ENCODE results near the gene NR2F1.

NR2F1 gene

GRCh38 chr5:93578813-93579691, 4.0 kb upstream of the NR2F1 start:
- DNase-seq, result peak in 2 of 3 donors; percentile 32 to 39
- ChIA-PET CTCF (interaction anchor here (0.8 to 5.8 kb wide), 6 partner anchors 15 to 337 kb away, joined by 3 to 26 read pairs (median 6); no protein-coding TSS in a partner anchor), POLR2A (no interaction called here)
- H3K4me1 ChIP-seq (ENCODE audit: control extremely low read depth in 1 of 4, control insufficient read depth in 4 of 4, insufficient read depth in 4 of 4, low read length in 3 of 4), result peaks cover 0 to 35% (median 31%) of the 10 kb centered on the region in 4 experiments
- WGBS (ENCODE audit: insufficient coverage), result 1% methylated on average over 28 of the region's 49 CpGs
- H3K27me3 ChIP-seq (replicated peaks in 2 of 5; ENCODE audit: control insufficient read depth in 4 of 5, insufficient read depth in 5 of 5, low read length in 4 of 5), result peaks cover 42 to 98% (median 59%) of the 10 kb centered on the region in 5 experiments
- H3K4me3 ChIP-seq (ENCODE audit: control insufficient read depth in 1 of 7, extremely low read depth in 1 of 7, insufficient read depth in 4 of 7, low read depth in 2 of 7, low read length in 6 of 7), result peak overlapping the region in 3 of 7 experiments; percentile 19 to 56 (median 49)
- H3K9me3 ChIP-seq (ENCODE audit: control extremely low read depth in 1 of 5, control insufficient read depth in 4 of 5, insufficient read depth in 2 of 5, low read depth in 1 of 5, low read length in 4 of 5), result no peaks in the 10 kb centered on the region
- no peaks in the 10 kb centered on the region for H3K36me3 ChIP-seq (ENCODE audit: control insufficient read depth in 4 of 4, insufficient read depth in 4 of 4, low read length in 3 of 4)
- H3K27ac ChIP-seq (ENCODE audit: insufficient read depth in 1 of 2, low read depth in 1 of 2, low read length in 2 of 2, poor library complexity in 1 of 2, severe bottlenecking in 2 of 2), result no peak overlapping the region

DNA sequence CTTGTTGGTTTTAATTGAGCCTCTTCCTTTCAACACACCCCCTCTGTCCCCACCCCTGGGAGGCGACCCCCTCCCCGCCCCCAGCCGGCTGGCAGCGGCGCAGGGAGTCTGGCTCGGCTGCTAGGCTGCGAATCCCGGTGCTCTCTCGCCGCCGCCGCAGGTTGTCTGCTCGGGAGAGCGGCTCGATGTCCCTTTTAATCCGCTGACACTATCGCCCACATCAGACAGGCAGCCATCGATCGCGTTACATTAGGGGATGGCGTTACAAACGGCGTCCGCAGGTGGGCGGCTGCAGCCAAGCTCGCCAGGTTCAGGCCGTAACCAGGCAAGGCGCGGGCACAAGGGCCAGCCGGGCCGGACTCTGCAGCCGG, 3.3 kb upstream of the NR2F1 start:
- CTCF ChIA-PET, result interaction anchor here (1.2 to 5.8 kb wide), 4 partner anchors 20 to 39 kb away, joined by 3 to 26 read pairs (median 14); no protein-coding TSS in a partner anchor
- Histone ChIP-seq H3K4me1 (ENCODE audit: control extremely low read depth in 1 of 4, control insufficient read depth in 4 of 4, insufficient read depth in 4 of 4, low read length in 3 of 4) (peaks cover 0 to 35% (median 31%) of the 10 kb centered on the region in 4 experiments), H3K9me3 (ENCODE audit: control extremely low read depth in 1 of 5, control insufficient read depth in 4 of 5, insufficient read depth in 2 of 5, low read depth in 1 of 5, low read length in 4 of 5) (no peaks in the 10 kb centered on the region), H3K27ac (ENCODE audit: insufficient read depth in 1 of 2, low read depth in 1 of 2, low read length in 2 of 2, poor library complexity in 1 of 2, severe bottlenecking in 2 of 2) (no peak overlapping the region), H3K36me3 (ENCODE audit: control insufficient read depth in 4 of 4, insufficient read depth in 4 of 4, low read length in 3 of 4) (no peaks in the 10 kb centered on the region), H3K27me3 (replicated peaks in 2 of 5; ENCODE audit: control insufficient read depth in 4 of 5, insufficient read depth in 5 of 5, low read length in 4 of 5) (peaks cover 42 to 93% (median 54%) of the 10 kb centered on the region in 5 experiments), H3K4me3 (ENCODE audit: control insufficient read depth in 1 of 7, extremely low read depth in 1 of 7, insufficient read depth in 4 of 7, low read depth in 2 of 7, low read length in 6 of 7) (peak overlapping the region in 5 of 7 experiments; percentile 11 to 45 (median 42))
- DNase-seq, result peak in 2 of 3 donors; percentile 9 to 31
- 3% methylated on average over 30 of the region's 32 CpGs for WGBS (ENCODE audit: insufficient coverage)
- POLR2A ChIA-PET, result no interaction called here

- Histone ChIP-seq H3K36me3 (ENCODE audit: control insufficient read depth in 4 of 4, insufficient read depth in 4 of 4, low read length in 3 of 4) (no peaks in the 10 kb centered on the region), H3K27ac (ENCODE audit: insufficient read depth in 1 of 2, low read depth in 1 of 2, low read length in 2 of 2, poor library complexity in 1 of 2, severe bottlenecking in 2 of 2) (no peak overlapping the region), H3K4me3 (ENCODE audit: control insufficient read depth in 1 of 7, extremely low read depth in 1 of 7, insufficient read depth in 4 of 7, low read depth in 2 of 7, low read length in 6 of 7) (peak overlapping the region in 5 of 7 experiments; percentile 11 to 52 (median 45)), H3K9me3 (ENCODE audit: control extremely low read depth in 1 of 5, control insufficient read depth in 4 of 5, insufficient read depth in 2 of 5, low read depth in 1 of 5, low read length in 4 of 5) (no peaks in the 10 kb centered on the region), H3K4me1 (ENCODE audit: control extremely low read depth in 1 of 4, control insufficient read depth in 4 of 4, insufficient read depth in 4 of 4, low read length in 3 of 4) (peaks cover 0 to 40% (median 35%) of the 10 kb centered on the region in 4 experiments), H3K27me3 (replicated peaks in 2 of 5; ENCODE audit: control insufficient read depth in 4 of 5, insufficient read depth in 5 of 5, low read length in 4 of 5) (peaks cover 36 to 92% (median 54%) of the 10 kb centered on the region in 5 experiments)
- ChIA-PET CTCF (interaction anchor here (5.2 to 5.8 kb wide), 2 partner anchors 20 to 28 kb away, joined by 20 to 26 read pairs; no protein-coding TSS in a partner anchor), POLR2A (no interaction called here)
- peak in 2 of 3 donors; percentile 16 to 24 for DNase-seq
- WGBS (ENCODE audit: insufficient coverage), result 3% methylated on average over 61 of the region's 73 CpGs
Measured at GRCh38 chr5:93580063-93580926, 2.7 kb upstream of the NR2F1 start.

DNA sequence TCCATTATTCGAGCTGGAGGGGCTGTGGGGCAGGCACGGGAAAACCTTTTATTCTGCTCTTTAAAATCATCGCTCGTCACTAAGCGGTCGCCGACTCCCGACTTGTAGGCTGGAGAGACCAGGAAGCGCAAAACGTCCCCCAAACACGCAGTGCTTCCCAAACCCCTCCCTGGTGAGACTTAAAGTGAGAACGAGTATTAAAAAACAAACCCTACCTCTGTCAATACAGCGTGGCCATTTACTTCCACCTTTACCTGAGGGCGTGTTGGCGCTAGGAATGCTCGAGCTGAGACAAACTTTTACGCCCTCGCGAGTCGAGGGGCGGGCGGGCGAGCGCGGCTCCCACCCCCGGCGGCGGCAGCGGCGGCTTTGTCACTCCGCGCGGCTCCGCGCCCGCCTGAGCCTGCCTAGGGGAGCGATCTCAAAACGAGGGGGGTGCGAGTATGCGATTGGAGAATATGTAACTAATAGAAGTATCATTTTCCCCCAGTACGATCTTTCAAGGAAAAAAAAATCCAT, 2.0 kb upstream of the NR2F1 start, which contains the start of gene NR2F1-AS1:
TSS of gene NR2F1-AS1 (minus strand) at position 293 of the 519 bp plus-strand sequence.
- no peaks in the 10 kb centered on the region for H3K36me3 ChIP-seq (ENCODE audit: control insufficient read depth in 4 of 4, insufficient read depth in 4 of 4, low read length in 3 of 4)
- H3K4me3 ChIP-seq (ENCODE audit: control insufficient read depth in 1 of 7, extremely low read depth in 1 of 7, insufficient read depth in 4 of 7, low read depth in 2 of 7, low read length in 6 of 7), result peak within 1 kb of the TSS in 5 of 7 experiments; percentile 19 to 52 (median 45)
- 1% methylated on average over 31 of the region's 41 CpGs for WGBS (ENCODE audit: insufficient coverage)
- DNase-seq, result no peak
- CTCF ChIA-PET, result interaction anchor here (5.8 kb wide), 1 partner anchor 27 kb away, joined by 26 read pairs; no protein-coding TSS in a partner anchor
- POLR2A ChIA-PET, result no interaction called here
- H3K9me3 ChIP-seq (ENCODE audit: control extremely low read depth in 1 of 5, control insufficient read depth in 4 of 5, insufficient read depth in 2 of 5, low read depth in 1 of 5, low read length in 4 of 5), result no peaks in the 10 kb centered on the region
- no peak within 1 kb of the TSS for H3K27ac ChIP-seq (ENCODE audit: insufficient read depth in 1 of 2, low read depth in 1 of 2, low read length in 2 of 2, poor library complexity in 1 of 2, severe bottlenecking in 2 of 2)
- H3K27me3 ChIP-seq (replicated peaks in 2 of 5; ENCODE audit: control insufficient read depth in 4 of 5, insufficient read depth in 5 of 5, low read length in 4 of 5), result peaks cover 34 to 92% (median 52%) of the 10 kb centered on the region in 5 experiments
- H3K4me1 ChIP-seq (ENCODE audit: control extremely low read depth in 1 of 4, control insufficient read depth in 4 of 4, insufficient read depth in 4 of 4, low read length in 3 of 4), result peaks cover 0 to 41% (median 36%) of the 10 kb centered on the region in 4 experiments

DNA sequence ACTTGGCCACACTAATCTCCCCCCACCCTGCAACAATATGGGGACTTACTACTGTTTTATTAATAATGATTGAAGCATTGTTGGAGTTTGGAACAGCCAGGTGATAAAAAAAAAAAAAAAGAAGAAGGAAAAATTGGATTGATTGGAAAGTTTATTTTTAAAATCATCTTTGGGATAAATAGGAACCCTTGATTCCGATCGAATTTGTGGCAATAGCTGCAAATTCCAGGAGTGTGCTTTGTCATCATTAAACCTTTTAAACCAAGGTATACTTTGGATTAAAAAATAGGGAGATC, 907 bp upstream of the NR2F1 start:
- H3K4me1 ChIP-seq (ENCODE audit: control extremely low read depth in 1 of 4, control insufficient read depth in 4 of 4, insufficient read depth in 4 of 4, low read length in 3 of 4), result peaks cover 0 to 41% (median 36%) of the 10 kb centered on the region in 4 experiments
- H3K27me3 ChIP-seq (replicated peaks in 2 of 5; ENCODE audit: control insufficient read depth in 4 of 5, insufficient read depth in 5 of 5, low read length in 4 of 5), result peaks cover 38 to 92% (median 53%) of the 10 kb centered on the region in 5 experiments
- no peaks in the 10 kb centered on the region for H3K36me3 ChIP-seq (ENCODE audit: control insufficient read depth in 4 of 4, insufficient read depth in 4 of 4, low read length in 3 of 4)
- peak in 1 of 3 donors; percentile 1 for DNase-seq
- no peaks in the 10 kb centered on the region for H3K9me3 ChIP-seq (ENCODE audit: control extremely low read depth in 1 of 5, control insufficient read depth in 4 of 5, insufficient read depth in 2 of 5, low read depth in 1 of 5, low read length in 4 of 5)
- POLR2A ChIA-PET, result no interaction called here
- CTCF ChIA-PET, result interaction anchor here (0.6 kb wide), 1 partner anchor 11 kb away, joined by 3 read pairs; no protein-coding TSS in a partner anchor
- H3K27ac ChIP-seq (ENCODE audit: insufficient read depth in 1 of 2, low read depth in 1 of 2, low read length in 2 of 2, poor library complexity in 1 of 2, severe bottlenecking in 2 of 2), result no peak overlapping the region
- WGBS (ENCODE audit: insufficient coverage), result 0% methylated on average over 2 of the region's 2 CpGs
- no peak overlapping the region for H3K4me3 ChIP-seq (ENCODE audit: control insufficient read depth in 1 of 7, extremely low read depth in 1 of 7, insufficient read depth in 4 of 7, low read depth in 2 of 7, low read length in 6 of 7)

DNA sequence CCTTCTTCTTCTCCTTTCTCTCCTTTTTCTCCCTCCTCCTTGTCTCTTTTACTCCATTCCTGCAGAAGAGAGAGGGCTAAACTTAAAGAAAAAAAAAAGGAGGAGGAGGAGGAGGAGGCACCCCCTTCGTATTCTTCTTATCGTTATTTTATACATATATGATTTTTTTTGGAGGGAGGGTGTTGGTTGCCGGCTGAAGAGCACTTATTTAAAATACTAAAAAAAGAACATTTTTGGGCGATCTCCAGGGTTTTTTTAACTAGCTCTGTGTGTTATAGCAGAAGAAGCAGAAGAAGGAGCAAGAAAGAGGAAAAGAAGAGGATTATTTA, 381 bp downstream of the NR2F1 start:
- no peaks in the 10 kb centered on the region for H3K36me3 ChIP-seq (ENCODE audit: control insufficient read depth in 4 of 4, insufficient read depth in 4 of 4, low read length in 3 of 4)
- peak in 1 of 3 donors; percentile 13 for DNase-seq
- POLR2A ChIA-PET, result no interaction called here
- H3K27ac ChIP-seq (ENCODE audit: insufficient read depth in 1 of 2, low read depth in 1 of 2, low read length in 2 of 2, poor library complexity in 1 of 2, severe bottlenecking in 2 of 2), result no peak overlapping the region
- peaks cover 0 to 43% (median 39%) of the 10 kb centered on the region in 4 experiments for H3K4me1 ChIP-seq (ENCODE audit: control extremely low read depth in 1 of 4, control insufficient read depth in 4 of 4, insufficient read depth in 4 of 4, low read length in 3 of 4)
- CTCF ChIA-PET, result interaction anchor here (0.9 to 1.2 kb wide), 3 partner anchors 8 to 329 kb away, joined by 3 to 4 read pairs (median 3); no protein-coding TSS in a partner anchor
- peaks cover 27 to 92% (median 51%) of the 10 kb centered on the region in 5 experiments for H3K27me3 ChIP-seq (replicated peaks in 2 of 5; ENCODE audit: control insufficient read depth in 4 of 5, insufficient read depth in 5 of 5, low read length in 4 of 5)
- H3K9me3 ChIP-seq (ENCODE audit: control extremely low read depth in 1 of 5, control insufficient read depth in 4 of 5, insufficient read depth in 2 of 5, low read depth in 1 of 5, low read length in 4 of 5), result peaks cover 0 to 3% (median 0%) of the 10 kb centered on the region in 5 experiments
- WGBS (ENCODE audit: insufficient coverage), result no CpG with 5 or more reads among the region's 4 CpGs
- peak overlapping the region in 3 of 7 experiments; percentile 15 to 68 (median 57) for H3K4me3 ChIP-seq (ENCODE audit: control insufficient read depth in 1 of 7, extremely low read depth in 1 of 7, insufficient read depth in 4 of 7, low read depth in 2 of 7, low read length in 6 of 7)
